C4-2B (cell line): ENCODE measurements around the gene RELN.

Source experiments
- H3K27ac ChIP-seq: fragments of 450-650 bp; 2 replicates; pipeline ENCODE4 v1.5.1; 2017
- CTCF ChIP-seq: fragments of 450-650 bp; conservative IDR thresholded peaks from 2 replicates; pipeline ENCODE4 v1.5.1; 2017; ENCODE audit warnings: mild to moderate bottlenecking
- ZFX ChIP-seq: fragments of 450-650 bp; IDR thresholded peaks from 2 replicates; pipeline ENCODE4 v1.6.1; 2017

RELN gene

GRCh38 chr7:103637094-103637493, 352.4 kb downstream of the RELN start:
- TF ChIP-seq ZFX: no peak
- no peak for TF ChIP-seq CTCF
- H3K27ac ChIP-seq: no peak overlapping the region

GRCh38 chr7:103636153-103636552, 353.3 kb downstream of the RELN start:
- TF ChIP-seq ZFX (no peak), CTCF (no peak)
- H3K27ac ChIP-seq: no peak overlapping the region

GRCh38 chr7:103632972-103633371, 356.5 kb downstream of the RELN start:
- no peak overlapping the region for H3K27ac ChIP-seq
- TF ChIP-seq CTCF (no peak), ZFX (no peak)

- no peak overlapping the region for H3K27ac ChIP-seq
- TF ChIP-seq CTCF (no peak), ZFX (no peak)
Observed at GRCh38 chr7:103632005-103632639, 357.3 kb downstream of the RELN start.

GRCh38 chr7:103630318-103630717, 359.1 kb downstream of the RELN start:
- TF ChIP-seq CTCF (no peak), ZFX (no peak)
- no peak overlapping the region for H3K27ac ChIP-seq

- no peak overlapping the region for H3K27ac ChIP-seq
- TF ChIP-seq CTCF: no peak
- TF ChIP-seq ZFX: no peak
Observed at GRCh38 chr7:103628742-103629141, 360.7 kb downstream of the RELN start.

GRCh38 chr7:103626776-103627175, 362.7 kb downstream of the RELN start:
- no peak overlapping the region for H3K27ac ChIP-seq
- no peak for TF ChIP-seq ZFX
- TF ChIP-seq CTCF: no peak
